GM18507 (cell line): ENCODE measurements around the gene TSPO.
A peak's percentile ranks its signal among the peaks of the same experiment; 100 is the strongest.
"Not testable (repeated sequence)": the region's sequence is repeated elsewhere in the genome, so short reads cannot be mapped to it uniquely, and the experiment has no call there.

Experiments used
- DNase-seq: peaks from one replicate; pipeline ENCODE4 v3.0.0; 2011; ENCODE audit warnings: low read depth; ENCODE audit not compliant: insufficient read length; ENCODE audit errors: extremely low spot score
- FAIRE-seq: peaks from 2 replicates; lab custom pipeline; 2011; peaks lifted over from hg19 to GRCh38; lab: Jason Lieb, UNC

TSPO gene

GRCh38 chr22:43151251-43152002 is at the start of gene TSPO:
TSS of gene TSPO (plus strand) at chr22:43151559. CDS start at chr22:43159239, 7,680 bp downstream.
- no peak for FAIRE-seq

GRCh38 chr22:43104056-43104625 is 47.2 kb upstream of the TSPO start:
- DNase-seq: not testable (repeated sequence)
- peak; percentile 76 for FAIRE-seq

More at GRCh38 chr22:43151251-43152002, at the start of gene TSPO:
- DNase-seq: no peak

GRCh38 chr22:43104950-43105349 is 46.4 kb upstream of the TSPO start:
- FAIRE-seq, DNase-seq: not testable (repeated sequence)

GRCh38 chr22:43106302-43106701 is 45.1 kb upstream of the TSPO start:
- no peak for DNase-seq
- no peak for FAIRE-seq

DNA sequence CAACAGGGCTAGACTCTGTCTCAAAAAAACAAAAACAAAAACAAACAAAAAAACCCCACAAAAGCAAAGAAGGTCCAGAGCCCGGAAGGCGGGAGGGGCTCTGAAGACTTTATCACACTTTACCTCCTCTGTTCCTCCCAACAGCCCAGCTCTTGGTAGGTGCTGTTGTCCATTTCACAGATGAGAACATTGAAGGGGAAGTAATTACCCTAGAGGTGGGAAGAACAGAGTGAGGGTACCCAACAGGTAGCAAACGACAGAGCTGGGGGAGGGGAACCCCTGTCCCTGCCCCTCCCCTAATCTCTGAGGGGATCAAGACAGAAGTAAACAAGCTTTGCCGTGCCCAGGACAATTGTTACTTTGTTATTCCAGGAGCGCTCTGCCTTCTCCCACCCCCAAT is 41.8 kb upstream of the TSPO start:
- no peak for DNase-seq
- no peak for FAIRE-seq

- FAIRE-seq (no peak), DNase-seq (no peak)
These were observed 41.4 kb upstream of the TSPO start for GRCh38 chr22:43109921-43110443.

DNA sequence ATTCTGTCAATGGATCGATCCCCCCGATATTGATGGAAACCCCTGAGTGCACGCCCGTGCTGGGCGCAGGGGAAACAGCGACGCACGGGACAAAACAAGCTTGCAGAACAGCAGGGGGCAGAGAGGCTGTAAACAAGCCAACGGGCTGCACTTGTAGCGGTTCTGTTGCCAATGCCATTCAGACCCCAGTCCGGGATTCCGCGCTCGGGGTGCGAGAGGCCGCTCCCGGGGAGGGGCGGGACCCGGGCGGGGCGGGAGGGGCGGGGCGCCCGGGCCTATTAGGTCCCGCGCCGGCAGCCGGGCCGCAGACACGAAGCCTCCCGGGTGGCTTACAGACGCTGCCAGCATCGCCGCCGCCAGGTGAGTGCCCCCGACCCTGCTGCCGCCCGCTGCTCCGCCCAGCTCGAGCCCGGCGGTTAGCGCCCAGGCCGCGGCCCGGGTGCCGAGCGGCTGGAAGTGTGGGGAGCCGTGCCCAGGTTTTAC is 40.9 kb upstream of the TSPO start, which contains the start of gene BIK:
Gene BIK (plus strand): TSS at position 307 of the 483 bp plus-strand sequence. CDS start 13,273 bp downstream, outside the sequence.
- FAIRE-seq (peak; percentile 79), DNase-seq (no peak)

DNA sequence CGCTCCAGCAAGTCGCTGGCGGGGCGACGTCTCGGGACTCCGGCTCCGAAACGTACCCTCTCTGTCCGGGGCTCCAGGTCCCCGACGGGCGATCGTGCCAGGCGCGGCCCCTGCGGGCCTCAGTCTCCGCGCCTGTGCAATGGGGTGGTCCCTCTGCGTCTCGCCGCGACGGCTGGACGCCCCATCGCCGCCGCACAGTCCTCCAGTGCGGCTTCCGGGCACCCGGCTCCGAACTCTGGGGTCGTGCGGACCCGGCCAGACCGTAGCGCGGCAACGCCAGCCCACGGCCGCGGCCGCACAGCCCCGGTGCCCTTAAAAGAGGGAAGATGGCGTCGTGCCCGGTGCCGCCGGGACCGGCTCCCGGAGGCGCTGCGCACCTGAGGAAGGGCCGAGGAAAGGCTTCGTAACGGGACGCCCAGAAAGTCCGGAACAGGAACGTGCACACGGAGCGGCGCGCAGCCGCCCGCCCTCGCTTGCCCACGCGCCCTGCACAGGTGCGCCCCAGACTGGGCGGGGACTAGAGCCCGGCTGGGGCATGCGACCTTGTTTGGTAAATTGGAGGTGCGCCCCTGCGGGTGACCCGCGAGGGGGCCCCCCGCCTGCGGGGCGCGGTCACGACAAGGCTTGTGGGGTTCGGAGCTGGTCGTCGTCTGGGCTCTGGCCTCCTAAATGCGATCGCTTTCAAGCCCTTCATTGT is 40.3 kb upstream of the TSPO start:
- DNase-seq: no peak
- FAIRE-seq: peak; percentile 62

DNA sequence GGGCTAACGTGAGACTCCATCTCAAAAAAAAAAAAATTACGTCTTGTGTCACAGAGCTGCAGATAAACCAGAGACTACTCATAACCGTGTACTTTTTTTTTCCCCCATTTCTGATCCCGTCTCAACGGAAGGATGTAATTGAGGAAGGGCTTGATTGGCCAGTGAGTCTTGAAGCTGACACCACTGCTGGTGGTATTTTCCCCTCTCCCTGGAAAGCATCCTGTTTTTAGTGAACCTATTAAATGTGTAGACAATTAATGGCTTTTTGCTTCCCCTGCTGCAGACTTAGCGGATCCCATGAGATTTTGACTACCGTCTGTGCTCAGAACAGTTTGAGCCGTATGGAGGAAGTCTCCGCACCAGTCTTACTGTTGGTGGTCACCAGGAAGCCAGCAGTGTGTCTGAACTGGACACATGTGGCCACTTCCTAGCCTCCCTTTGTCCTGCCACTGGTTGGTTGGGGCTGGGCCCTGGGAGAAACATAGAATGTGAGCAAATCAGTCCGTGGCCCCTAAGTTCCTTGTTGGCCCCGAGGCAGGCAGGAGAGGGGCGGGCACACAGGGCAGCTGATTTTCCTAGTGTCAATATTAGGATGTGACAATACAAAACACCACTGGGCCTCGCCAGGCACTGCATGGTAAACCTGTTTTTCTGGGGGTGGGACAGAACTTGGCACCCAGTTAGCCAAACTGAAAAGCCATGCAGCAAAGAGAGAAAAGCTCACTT is 37.7 kb upstream of the TSPO start:
- no peak for FAIRE-seq

DNA sequence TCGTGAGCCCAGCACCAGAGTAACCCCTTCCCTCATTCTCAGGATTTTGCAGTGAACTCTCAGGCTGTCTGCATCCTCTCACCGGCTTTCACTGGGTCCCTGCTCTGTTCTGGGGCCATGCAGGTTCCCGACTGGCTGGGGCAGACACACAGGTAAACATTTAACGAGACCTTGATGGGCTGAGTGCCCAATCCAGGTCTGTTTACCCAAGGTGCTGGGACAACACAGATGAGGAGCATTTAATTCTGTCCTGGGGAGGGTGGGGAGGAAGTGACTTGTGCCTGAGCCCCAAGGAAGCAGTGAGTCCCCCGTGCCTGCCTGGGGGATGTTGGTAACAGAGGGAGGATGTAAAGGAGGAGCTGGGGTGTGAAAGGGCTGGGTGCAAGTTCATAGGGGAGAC is 36.4 kb upstream of the TSPO start:
- DNase-seq (no peak), FAIRE-seq (no peak)

More for the DNA sequence above, 37.7 kb upstream of the TSPO start:
- DNase-seq: no peak

DNA sequence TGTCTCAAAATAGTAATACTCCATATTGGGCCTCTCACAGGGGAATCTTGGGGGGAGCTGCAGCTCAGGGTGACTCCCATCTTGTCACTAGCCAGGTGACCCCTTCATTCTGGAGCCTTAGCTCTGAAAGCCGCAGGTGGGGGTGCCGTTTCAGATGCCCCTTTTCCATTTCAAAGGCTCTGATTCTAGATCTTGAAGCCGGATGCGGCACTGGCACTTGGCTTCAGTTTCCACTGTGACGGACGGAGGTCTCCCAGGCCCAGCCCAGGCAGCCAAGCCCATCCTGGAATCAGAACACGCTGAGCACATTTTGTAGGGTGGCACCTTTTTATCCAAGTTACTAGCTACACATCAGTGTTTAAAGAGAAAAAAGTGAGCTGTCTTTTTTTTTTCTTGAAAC is 34.4 kb upstream of the TSPO start:
- FAIRE-seq (no peak), DNase-seq (no peak)

GRCh38 chr22:43118024-43118849 is 33.1 kb upstream of the TSPO start:
- DNase-seq: no peak
- no peak for FAIRE-seq

DNA sequence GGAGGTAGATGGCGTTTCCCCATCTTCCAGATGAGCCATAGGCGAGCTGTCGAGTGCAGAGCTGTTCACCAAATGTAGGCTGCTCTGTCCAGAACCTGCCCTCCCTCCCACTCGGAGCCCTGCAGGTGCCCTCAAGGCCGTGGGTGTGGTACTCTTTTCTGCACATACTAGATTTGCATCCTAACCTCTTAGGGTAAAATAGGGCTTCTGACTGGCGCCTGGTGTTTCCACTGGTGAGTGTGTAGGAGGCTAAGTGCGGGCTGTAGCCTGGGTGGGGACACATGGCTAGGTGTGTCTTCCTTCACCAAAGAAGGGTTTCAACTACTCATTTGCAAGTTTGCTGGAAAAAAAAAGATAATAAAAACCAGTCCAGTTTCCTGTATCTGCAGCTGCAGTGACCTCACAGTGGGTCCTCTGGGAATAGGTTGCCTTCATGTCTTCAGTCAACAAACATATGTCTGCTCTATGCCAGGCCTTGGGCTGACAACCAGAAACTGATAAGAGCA is 32.4 kb upstream of the TSPO start:
- FAIRE-seq (peak; percentile 89), DNase-seq (no peak)

GRCh38 chr22:43126501-43127165 is 24.7 kb upstream of the TSPO start:
- FAIRE-seq: no peak

GRCh38 chr22:43127166-43127908 is 24.0 kb upstream of the TSPO start:
- DNase-seq: no peak
- no peak for FAIRE-seq

More at GRCh38 chr22:43126501-43127165, 24.7 kb upstream of the TSPO start:
- no peak for DNase-seq

- FAIRE-seq (no peak), DNase-seq (no peak)
These were observed 23.2 kb upstream of the TSPO start for GRCh38 chr22:43128116-43128515.

GRCh38 chr22:43128928-43129424 is 22.4 kb upstream of the TSPO start:
- DNase-seq (no peak), FAIRE-seq (no peak)
